Measurements from ENCODE around the gene MCUB. TPM values are rescaled to one million over a fixed set of nuclear protein-coding genes. Genes with fewer than 3 reads are reported as not detected.

MCUB gene
- total RNA-seq, 4 donors from 2014 or later: 30.4 to 68.4 (median 44.6) TPM

- Histone ChIP-seq H3K27me3 (no peaks in the 10 kb centered on the region), H3K9me3 (no peaks in the 10 kb centered on the region), H3K36me3 (peaks cover 25% of the 10 kb centered on the region), H3K4me1 (no peaks in the 10 kb centered on the region), H3K4me3 (no peak overlapping the region), H3K27ac (no peak overlapping the region)
- DNase-seq (ENCODE audit: low spot score in 2 of 2): no peak
- no peak for TF ChIP-seq POLR2AphosphoS5 (IDR thresholded peaks at IDR 0.05)
- TF ChIP-seq POLR2A (IDR thresholded peaks at IDR 0.05): no peak
- no peak for TF ChIP-seq EP300 (IDR thresholded peaks at IDR 0.05)
- no peak for TF ChIP-seq CTCF (IDR thresholded peaks at IDR 0.05)
- WGBS: 91% methylated on average over 1 of the region's 1 CpG
Observed at GRCh38 chr4:109718759-109719158, 158.7 kb downstream of the MCUB start.

- peaks cover 21% of the 10 kb centered on the region for H3K36me3 ChIP-seq
- no peak overlapping the region for H3K27ac ChIP-seq
- H3K9me3 ChIP-seq: no peaks in the 10 kb centered on the region
- H3K4me3 ChIP-seq: no peak overlapping the region
- DNase-seq (ENCODE audit: low spot score in 2 of 2): no peak
- H3K4me1 ChIP-seq: no peaks in the 10 kb centered on the region
- 87% methylated on average over 4 of the region's 4 CpGs for WGBS
- no peak for TF ChIP-seq CTCF (IDR thresholded peaks at IDR 0.05)
- TF ChIP-seq EP300 (IDR thresholded peaks at IDR 0.05): no peak
- no peak for TF ChIP-seq POLR2A (IDR thresholded peaks at IDR 0.05)
- TF ChIP-seq POLR2AphosphoS5 (IDR thresholded peaks at IDR 0.05): no peak
- no peaks in the 10 kb centered on the region for H3K27me3 ChIP-seq
Observed at GRCh38 chr4:109719604-109720003, 159.6 kb downstream of the MCUB start.

GRCh38 chr4:109721033-109721432 lies 161.0 kb downstream of the MCUB start:
- no peaks in the 10 kb centered on the region for H3K27me3 ChIP-seq
- H3K27ac ChIP-seq: no peak overlapping the region
- H3K36me3 ChIP-seq: peaks cover 11% of the 10 kb centered on the region
- no peak for DNase-seq (ENCODE audit: low spot score in 2 of 2)
- TF ChIP-seq POLR2AphosphoS5 (IDR thresholded peaks at IDR 0.05) (no peak), POLR2A (IDR thresholded peaks at IDR 0.05) (no peak), CTCF (IDR thresholded peaks at IDR 0.05) (no peak), EP300 (IDR thresholded peaks at IDR 0.05) (no peak)
- 96% methylated on average over 7 of the region's 7 CpGs for WGBS
- no peak overlapping the region for H3K4me3 ChIP-seq
- no peaks in the 10 kb centered on the region for H3K9me3 ChIP-seq
- no peaks in the 10 kb centered on the region for H3K4me1 ChIP-seq

- Histone ChIP-seq H3K27me3 (no peaks in the 10 kb centered on the region), H3K4me1 (no peaks in the 10 kb centered on the region), H3K4me3 (no peak overlapping the region), H3K36me3 (no peaks in the 10 kb centered on the region), H3K27ac (no peak overlapping the region), H3K9me3 (no peaks in the 10 kb centered on the region)
- no peak for DNase-seq (ENCODE audit: low spot score in 2 of 2)
- TF ChIP-seq POLR2A (IDR thresholded peaks at IDR 0.05) (no peak), EP300 (IDR thresholded peaks at IDR 0.05) (no peak), CTCF (IDR thresholded peaks at IDR 0.05) (no peak), POLR2AphosphoS5 (IDR thresholded peaks at IDR 0.05) (no peak)
Observed at GRCh38 chr4:109722357-109722756, 162.3 kb downstream of the MCUB start.

- H3K36me3 ChIP-seq: no peaks in the 10 kb centered on the region
- no peaks in the 10 kb centered on the region for H3K9me3 ChIP-seq
- no peak for DNase-seq (ENCODE audit: low spot score in 2 of 2)
- no peak overlapping the region for H3K27ac ChIP-seq
- H3K4me1 ChIP-seq: peaks cover 7% of the 10 kb centered on the region
- TF ChIP-seq EP300 (IDR thresholded peaks at IDR 0.05) (no peak), POLR2A (IDR thresholded peaks at IDR 0.05) (no peak), POLR2AphosphoS5 (IDR thresholded peaks at IDR 0.05) (no peak), CTCF (IDR thresholded peaks at IDR 0.05) (no peak)
- WGBS: 89% methylated on average over 2 of the region's 2 CpGs
- no peak overlapping the region for H3K4me3 ChIP-seq
- no peaks in the 10 kb centered on the region for H3K27me3 ChIP-seq
Observed at GRCh38 chr4:109723110-109723509, 163.1 kb downstream of the MCUB start.
